Measurements from ENCODE around the gene CYB5A.

- no peak for TF ChIP-seq CTCF (IDR thresholded peaks at IDR 0.05)
- TF ChIP-seq POLR2A (IDR thresholded peaks at IDR 0.05) = no peak
- TF ChIP-seq EP300 (IDR thresholded peaks at IDR 0.05) = no peak
Observed at GRCh38 chr18:74316257-74317170, 24.8 kb upstream of the CYB5A start.
